Osteocyte (in vitro differentiated cells): ENCODE measurements around the gene DYRK1A. TPM values are rescaled to one million over a fixed set of nuclear protein-coding genes. Genes with fewer than 3 reads are reported as not detected.
A peak's percentile ranks its signal among the peaks of the same experiment; 100 is the strongest.
"Not testable (repeated sequence)": the region's sequence is repeated elsewhere in the genome, so short reads cannot be mapped to it uniquely, and the experiment has no call there.

Experiments used
- DNase-seq: peaks from one replicate; pipeline ENCODE4 v3.0.0; 2021; ENCODE audit warnings: mixed read lengths; ENCODE audit not compliant: unreplicated experiment; ENCODE audit errors: extremely low spot score
- H3K27ac Mint-ChIP-seq: one replicate; pipeline ENCODE4 v1.8.0; 2021; ENCODE audit warnings: mild to moderate bottlenecking, mixed read lengths; ENCODE audit not compliant: unreplicated experiment
- H3K27me3 Mint-ChIP-seq: one replicate; pipeline ENCODE4 v1.8.0; 2021; ENCODE audit warnings: mixed read lengths; ENCODE audit not compliant: unreplicated experiment
- H3K36me3 Mint-ChIP-seq: one replicate; pipeline ENCODE4 v1.8.0; 2021; ENCODE audit warnings: mixed read lengths; ENCODE audit not compliant: unreplicated experiment
- H3K4me1 Mint-ChIP-seq: one replicate; pipeline ENCODE4 v1.8.0; 2021; ENCODE audit warnings: mixed read lengths; ENCODE audit not compliant: unreplicated experiment
- H3K4me3 Mint-ChIP-seq: one replicate; pipeline ENCODE4 v1.8.0; 2021; ENCODE audit warnings: mild to moderate bottlenecking, moderate library complexity, mixed read lengths; ENCODE audit not compliant: unreplicated experiment
- H3K9me3 Mint-ChIP-seq: one replicate; pipeline ENCODE4 v1.8.0; 2021; ENCODE audit warnings: mixed read lengths; ENCODE audit not compliant: unreplicated experiment
- CTCF ChIP-seq: fragments of 200-600 bp; sonication (generic); IDR thresholded peaks from 2 replicates; pipeline ENCODE4 v1.5.0; 2021; ENCODE audit warnings: antibody characterized with exemption, mild to moderate bottlenecking, moderate library complexity
- total RNA-seq: library from RNA; stranded (reverse); gene quantifications from 2 replicates; pipeline ENCODE4 v1.2.1, GENCODE V29; 2021

DYRK1A gene
- total RNA-seq, 1 donor from 2014 or later = 63.2 TPM

- DNase-seq = peak; percentile 68
- peaks cover 18% of the 10 kb centered on the region for H3K4me1 Mint-ChIP-seq
- H3K4me3 Mint-ChIP-seq = no peak overlapping the region
- no peak for TF ChIP-seq CTCF
- H3K27me3 Mint-ChIP-seq = no peaks in the 10 kb centered on the region
- H3K36me3 Mint-ChIP-seq = peaks cover 4% of the 10 kb centered on the region
- peaks cover 15% of the 10 kb centered on the region for H3K9me3 Mint-ChIP-seq
- no peak overlapping the region for H3K27ac Mint-ChIP-seq
Observed at GRCh38 chr21:37546299-37546908, 179.8 kb downstream of the DYRK1A start.

GRCh38 chr21:37546949-37547614 is 180.5 kb downstream of the DYRK1A start:
- Mint-ChIP-seq H3K4me1 (peaks cover 24% of the 10 kb centered on the region), H3K27ac (no peak overlapping the region), H3K4me3 (no peak overlapping the region), H3K27me3 (no peaks in the 10 kb centered on the region), H3K9me3 (peaks cover 11% of the 10 kb centered on the region), H3K36me3 (peaks cover 4% of the 10 kb centered on the region)
- TF ChIP-seq CTCF = no peak
- peak; percentile 44 for DNase-seq

- Mint-ChIP-seq H3K27ac (no peak overlapping the region), H3K27me3 (no peaks in the 10 kb centered on the region), H3K9me3 (peaks cover 4% of the 10 kb centered on the region), H3K4me1 (peaks cover 27% of the 10 kb centered on the region), H3K36me3 (no peaks in the 10 kb centered on the region), H3K4me3 (no peak overlapping the region)
- peak; percentile 34 for DNase-seq
- TF ChIP-seq CTCF = no peak
Observed at GRCh38 chr21:37547615-37548200, 181.1 kb downstream of the DYRK1A start.

GRCh38 chr21:37548521-37548981 is 182.0 kb downstream of the DYRK1A start:
- H3K4me3 Mint-ChIP-seq = no peak overlapping the region
- DNase-seq = peak; percentile 11
- no peaks in the 10 kb centered on the region for H3K9me3 Mint-ChIP-seq
- H3K4me1 Mint-ChIP-seq = peaks cover 27% of the 10 kb centered on the region
- no peaks in the 10 kb centered on the region for H3K36me3 Mint-ChIP-seq
- H3K27me3 Mint-ChIP-seq = no peaks in the 10 kb centered on the region
- H3K27ac Mint-ChIP-seq = no peak overlapping the region
- no peak for TF ChIP-seq CTCF

- H3K36me3 Mint-ChIP-seq, H3K27me3 Mint-ChIP-seq, H3K27ac Mint-ChIP-seq, H3K9me3 Mint-ChIP-seq, H3K4me3 Mint-ChIP-seq, DNase-seq: not testable (repeated sequence)
- peaks cover 27% of the 10 kb centered on the region for H3K4me1 Mint-ChIP-seq
Observed at GRCh38 chr21:37549730-37550129, 183.2 kb downstream of the DYRK1A start.
